Renal pelvis (tissue), 12 donors: ENCODE measurements around the gene KLHL26. TPM values are rescaled to one million over a fixed set of nuclear protein-coding genes. Genes with fewer than 3 reads are reported as not detected.
"Not testable (repeated sequence)": the region's sequence is repeated elsewhere in the genome, so short reads cannot be mapped to it uniquely, and the experiment has no call there.

Experiments used
- DNase-seq: peaks from one replicate; pipeline ENCODE4 v3.0.0-alpha.2; 2013
- long read RNA-seq, 16 experiments: transcript quantifications; one replicate each; lab custom pipeline, GENCODE V29; 2026
- polyA plus RNA-seq, 3 donors: library from polyadenylated mRNA; unstranded; fragments of 120-200 nt; gene quantifications; one replicate each; pipeline ENCODE4 v1.2.1, GENCODE V29; 2013; ENCODE audit not compliant: insufficient read length in 3 of 3

Gene KLHL26, protein sequence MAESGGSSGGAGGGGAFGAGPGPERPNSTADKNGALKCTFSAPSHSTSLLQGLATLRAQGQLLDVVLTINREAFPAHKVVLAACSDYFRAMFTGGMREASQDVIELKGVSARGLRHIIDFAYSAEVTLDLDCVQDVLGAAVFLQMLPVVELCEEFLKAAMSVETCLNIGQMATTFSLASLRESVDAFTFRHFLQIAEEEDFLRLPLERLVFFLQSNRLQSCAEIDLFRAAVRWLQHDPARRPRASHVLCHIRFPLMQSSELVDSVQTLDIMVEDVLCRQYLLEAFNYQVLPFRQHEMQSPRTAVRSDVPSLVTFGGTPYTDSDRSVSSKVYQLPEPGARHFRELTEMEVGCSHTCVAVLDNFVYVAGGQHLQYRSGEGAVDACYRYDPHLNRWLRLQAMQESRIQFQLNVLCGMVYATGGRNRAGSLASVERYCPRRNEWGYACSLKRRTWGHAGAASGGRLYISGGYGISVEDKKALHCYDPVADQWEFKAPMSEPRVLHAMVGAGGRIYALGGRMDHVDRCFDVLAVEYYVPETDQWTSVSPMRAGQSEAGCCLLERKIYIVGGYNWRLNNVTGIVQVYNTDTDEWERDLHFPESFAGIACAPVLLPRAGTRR
- polyA plus RNA-seq, result 10 to 100 TPM in 1 of 3 donors, 1 to 10 TPM in 2; 7.6 to 11.0 (median 8.7) TPM
- long read RNA-seq, donor 1, full-length matches to known transcripts, result 5 of 5 reads
- long read RNA-seq, donor 1, partial matches to known transcripts, result 0 of 5 reads
- long read RNA-seq, donor 1, other reads (novel, unspliced or antisense), result 0 of 5 reads
- long read RNA-seq, donor 2, full-length matches to known transcripts, result 2 of 2 reads
- long read RNA-seq, donor 2, partial matches to known transcripts, result 0 of 2 reads
- long read RNA-seq, donor 2, other reads (novel, unspliced or antisense), result 0 of 2 reads
- long read RNA-seq, donor 3, full-length matches to known transcripts, result 5 of 5 reads
- long read RNA-seq, donor 3, partial matches to known transcripts, result 0 of 5 reads
- long read RNA-seq, donor 3, other reads (novel, unspliced or antisense), result 0 of 5 reads
- long read RNA-seq, donor 4, full-length matches to known transcripts, result 6 of 6 reads
- long read RNA-seq, donor 4, partial matches to known transcripts, result 0 of 6 reads
- long read RNA-seq, donor 4, other reads (novel, unspliced or antisense), result 0 of 6 reads
- long read RNA-seq, donor 5, full-length matches to known transcripts, result 1 of 1 reads
- long read RNA-seq, donor 5, partial matches to known transcripts, result 0 of 1 reads
- long read RNA-seq, donor 5, other reads (novel, unspliced or antisense), result 0 of 1 reads
- long read RNA-seq, donor 6, full-length matches to known transcripts, result 3 of 3 reads
- long read RNA-seq, donor 6, partial matches to known transcripts, result 0 of 3 reads
- long read RNA-seq, donor 6, other reads (novel, unspliced or antisense), result 0 of 3 reads
- long read RNA-seq, donor 7, result 0 reads
- long read RNA-seq, donor 8, full-length matches to known transcripts, result 2 of 2 reads
- long read RNA-seq, donor 8, partial matches to known transcripts, result 0 of 2 reads
- long read RNA-seq, donor 8, other reads (novel, unspliced or antisense), result 0 of 2 reads
- long read RNA-seq, donor 9, full-length matches to known transcripts, result 4 of 4 reads
- long read RNA-seq, donor 9, partial matches to known transcripts, result 0 of 4 reads
- long read RNA-seq, donor 9, other reads (novel, unspliced or antisense), result 0 of 4 reads
- long read RNA-seq, donor 10, full-length matches to known transcripts, result 4 of 4 reads
- long read RNA-seq, donor 10, partial matches to known transcripts, result 0 of 4 reads
- long read RNA-seq, donor 10, other reads (novel, unspliced or antisense), result 0 of 4 reads
- long read RNA-seq, donor 11, full-length matches to known transcripts, result 1 of 1 reads
- long read RNA-seq, donor 11, partial matches to known transcripts, result 0 of 1 reads
- long read RNA-seq, donor 11, other reads (novel, unspliced or antisense), result 0 of 1 reads
- long read RNA-seq, donor 12, full-length matches to known transcripts, result 4 of 4 reads
- long read RNA-seq, donor 12, partial matches to known transcripts, result 0 of 4 reads
- long read RNA-seq, donor 12, other reads (novel, unspliced or antisense), result 0 of 4 reads
- long read RNA-seq, donor 13, full-length matches to known transcripts, result 1 of 1 reads
- long read RNA-seq, donor 13, partial matches to known transcripts, result 0 of 1 reads
- long read RNA-seq, donor 13, other reads (novel, unspliced or antisense), result 0 of 1 reads
- long read RNA-seq, donor 14, result 0 reads
- long read RNA-seq, donor 15, result 0 reads
- long read RNA-seq, donor 16, full-length matches to known transcripts, result 2 of 2 reads
- long read RNA-seq, donor 16, partial matches to known transcripts, result 0 of 2 reads
- long read RNA-seq, donor 16, other reads (novel, unspliced or antisense), result 0 of 2 reads

DNA sequence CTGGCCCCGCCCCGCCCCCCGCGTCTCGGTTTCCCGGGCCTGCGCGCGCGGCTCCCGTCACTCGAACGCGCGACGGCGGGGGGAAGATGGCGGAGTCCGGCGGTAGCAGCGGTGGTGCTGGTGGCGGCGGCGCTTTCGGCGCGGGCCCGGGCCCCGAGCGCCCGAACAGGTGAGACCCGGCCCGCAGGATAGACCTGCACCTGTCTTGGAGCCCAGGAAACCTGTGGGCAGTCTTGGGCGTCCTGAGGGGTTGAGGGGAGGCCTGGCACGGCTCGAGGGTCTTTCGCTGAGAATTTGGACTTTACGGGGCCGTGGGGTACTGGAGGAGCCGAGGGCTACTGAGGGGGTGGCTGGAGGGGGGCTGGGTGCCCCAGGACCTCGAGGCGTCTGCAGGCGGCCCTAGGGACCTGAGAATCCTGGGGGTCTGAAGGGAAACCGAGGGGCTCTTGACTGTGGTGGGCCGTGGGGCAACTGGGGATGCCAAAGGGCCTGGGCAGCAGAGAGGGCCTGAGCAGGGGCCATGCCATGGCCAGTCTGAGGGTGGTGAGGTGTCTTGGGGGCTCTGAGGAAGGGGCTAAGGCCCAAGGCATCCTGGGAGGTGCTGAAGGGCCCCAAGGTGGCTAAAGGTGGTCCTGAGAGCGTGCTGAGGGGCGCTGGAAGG, at the start of gene KLHL26:
KLHL26 (plus strand) TSS at position 60 of the 661 bp plus-strand sequence; CDS start at position 87, 27 bp downstream.
- no peak for DNase-seq

DNA sequence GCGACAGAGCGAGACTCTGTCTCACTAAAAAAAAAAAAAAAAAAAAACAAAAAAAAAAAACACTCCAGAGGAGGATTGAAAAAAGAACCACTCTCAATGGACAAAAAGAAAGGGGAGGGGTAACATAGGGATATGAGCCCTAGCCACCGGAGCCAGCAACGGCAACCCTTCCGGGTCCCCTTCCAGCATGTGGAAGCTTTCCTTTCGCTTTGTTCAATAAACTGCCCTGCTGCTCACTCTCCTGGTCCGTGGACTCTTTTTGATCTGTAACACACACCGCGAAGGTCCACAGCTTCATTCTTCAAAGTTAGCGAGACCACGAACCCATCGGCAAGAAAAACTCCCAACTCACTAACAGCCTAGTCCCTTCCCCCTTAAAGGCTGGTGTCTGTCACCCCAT, 49.3 kb upstream of the KLHL26 start:
- no peak for DNase-seq

DNA sequence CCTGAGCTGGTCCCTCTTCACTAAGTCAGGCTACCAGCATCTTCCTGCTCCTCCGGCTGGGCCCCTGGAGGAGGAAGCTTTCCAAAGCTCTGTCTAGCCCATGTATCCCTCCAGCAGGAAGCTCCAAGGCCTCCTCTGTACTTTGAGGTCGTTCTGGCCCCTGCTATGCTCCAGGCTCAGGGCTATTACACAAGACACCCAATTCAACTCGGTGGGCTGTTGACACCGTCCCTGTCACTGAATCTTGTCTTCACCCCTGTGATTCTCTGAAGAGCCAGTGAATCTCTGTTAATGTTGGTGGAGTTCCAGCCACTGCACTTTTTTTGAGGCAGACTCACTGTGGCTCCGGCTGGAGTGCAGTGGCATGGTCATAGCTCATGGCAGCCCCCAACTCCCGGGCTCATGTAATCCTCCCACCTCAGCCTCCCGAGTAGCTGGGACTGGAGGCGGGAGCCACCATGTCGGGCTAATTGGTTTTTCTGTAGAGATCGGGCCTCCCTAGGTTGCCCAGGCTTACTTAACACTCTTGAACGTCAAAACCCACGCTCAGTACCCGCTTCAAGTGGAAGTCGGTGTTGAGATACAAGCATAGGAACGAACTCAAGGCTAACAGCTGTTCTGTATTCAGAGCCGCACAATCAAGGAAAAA, 48.7 kb upstream of the KLHL26 start:
- no peak for DNase-seq

DNA sequence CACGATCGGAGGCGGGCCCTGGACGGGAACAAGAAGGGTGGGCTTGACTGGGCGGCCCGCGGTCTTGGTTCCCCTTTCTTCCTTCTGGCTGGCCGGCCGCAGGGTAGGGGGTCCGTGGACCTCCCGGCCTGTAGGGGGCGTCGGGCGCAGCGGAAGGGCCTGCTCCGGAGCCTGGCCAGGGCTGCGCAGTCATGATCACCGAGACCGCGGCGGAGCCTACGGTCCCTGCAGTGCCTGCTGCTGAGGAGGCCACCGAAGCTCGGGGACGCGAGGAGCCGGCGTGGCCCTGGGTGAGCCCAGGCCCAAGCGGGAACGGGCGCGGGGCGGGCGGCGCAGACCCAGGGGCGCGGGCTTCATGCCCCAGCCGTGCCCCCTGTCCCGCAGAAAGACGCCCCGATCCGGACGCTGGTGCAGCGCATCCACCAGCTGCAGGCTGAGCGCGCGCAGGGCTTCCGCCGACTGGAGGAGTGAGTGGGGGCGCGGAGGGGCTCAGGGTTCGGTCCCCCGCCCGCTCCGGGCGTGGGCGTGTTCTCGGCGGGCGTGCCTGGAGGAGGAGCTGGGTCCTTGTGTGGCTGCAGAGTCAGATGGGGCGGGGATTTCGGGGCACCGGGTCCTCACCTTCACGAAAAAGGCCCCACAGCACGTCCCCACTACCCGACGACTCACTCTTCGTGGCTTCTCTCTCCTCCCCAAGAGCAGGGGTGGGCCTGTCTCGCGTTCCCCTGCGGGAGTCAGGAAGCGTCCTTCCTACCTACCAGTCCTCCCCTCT, 48.0 kb upstream of the KLHL26 start, which contains the start of gene REX1BD:
REX1BD (plus strand) TSS at position 188 of the 769 bp plus-strand sequence; CDS start at position 192, 4 bp downstream.
- DNase-seq, result peak; percentile 86

DNA sequence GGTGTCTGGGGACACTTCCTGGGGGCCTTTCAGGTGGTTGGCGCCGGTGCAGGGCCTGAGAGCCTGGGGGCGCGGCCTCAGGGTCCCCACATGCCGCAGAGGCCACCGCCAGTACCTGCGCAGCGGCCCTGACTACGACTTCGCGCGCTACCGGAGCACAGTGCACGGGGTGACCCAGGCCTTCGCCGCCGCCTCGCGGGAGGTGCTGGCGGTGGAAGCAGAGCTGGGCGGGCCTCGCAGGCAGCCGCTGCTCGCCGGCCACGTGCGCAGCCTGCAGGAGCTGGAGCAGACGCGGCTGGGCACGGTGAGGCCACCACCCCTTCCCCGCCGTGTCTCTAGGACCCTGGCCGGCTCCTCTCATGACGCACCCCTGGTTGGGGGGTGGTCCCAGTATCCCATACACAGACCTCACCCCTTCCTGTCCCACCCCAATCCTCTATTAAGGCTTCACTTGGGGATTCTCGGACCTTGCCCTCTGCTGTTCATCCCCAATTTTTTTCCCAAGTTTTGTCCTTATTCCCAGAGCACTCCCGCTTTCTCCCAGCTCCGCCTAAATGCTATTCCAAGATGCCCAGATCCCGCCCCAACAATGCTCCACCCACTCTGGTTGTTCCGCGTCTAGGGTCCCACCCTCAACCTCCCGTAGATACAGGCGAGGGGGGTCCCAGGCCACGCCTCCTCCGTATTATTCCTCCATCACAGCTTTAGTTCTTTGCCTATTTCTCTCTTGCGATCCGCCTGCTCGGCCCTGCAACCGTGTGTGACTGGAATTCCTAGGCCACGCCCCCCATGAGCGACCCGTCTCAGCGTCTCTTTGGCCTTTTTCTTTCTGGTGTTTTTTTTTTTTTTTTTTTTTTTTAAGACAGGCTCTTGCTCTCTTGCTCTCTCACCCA, 47.2 kb upstream of the KLHL26 start:
- DNase-seq, result peak; percentile 68

DNA sequence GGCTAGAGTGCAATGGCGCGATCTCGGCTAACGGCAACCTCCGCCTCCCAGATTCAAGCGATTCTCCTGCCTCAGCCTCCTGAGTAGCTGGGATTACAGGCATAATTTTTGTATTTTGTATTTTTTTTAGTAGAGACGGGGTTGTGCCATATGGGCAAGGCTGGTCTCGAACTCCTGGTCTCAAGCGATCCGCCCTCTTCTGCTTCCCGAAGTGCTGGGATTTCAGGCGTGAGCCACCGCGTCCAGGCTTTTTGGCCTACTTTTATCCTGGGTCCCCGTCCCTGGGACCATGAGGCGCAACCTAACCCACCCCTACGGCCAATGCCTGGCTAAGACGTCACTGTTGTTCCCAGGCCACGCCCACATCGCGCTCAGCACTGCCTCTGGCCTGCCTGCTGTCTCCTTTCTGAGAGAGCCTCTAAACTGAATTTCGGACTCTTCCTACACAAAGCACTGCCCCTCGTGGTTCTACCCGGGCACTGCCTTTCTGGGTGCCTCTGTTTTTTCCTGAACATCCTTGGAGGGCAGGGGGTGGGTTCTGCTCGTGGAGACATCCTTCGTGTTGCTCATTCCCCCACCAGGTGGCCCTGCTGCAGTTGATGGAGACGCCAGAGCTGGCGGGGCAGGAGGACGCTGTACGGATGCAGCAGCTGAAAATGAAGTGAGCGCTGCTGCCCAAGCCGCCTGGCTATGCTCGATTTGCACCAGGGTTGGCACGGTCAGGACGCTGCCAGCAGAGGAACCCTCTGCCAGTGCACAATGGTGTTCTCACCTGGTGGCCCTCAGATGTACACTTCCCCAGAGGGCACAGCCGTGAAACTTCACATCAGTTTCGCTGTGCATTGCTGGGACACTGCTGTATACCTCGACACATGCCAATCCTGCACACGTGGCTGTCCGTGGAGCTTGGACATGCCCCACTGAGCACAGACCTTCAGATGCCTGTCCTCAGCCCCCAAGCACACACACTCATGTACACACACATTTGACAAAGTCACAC, 46.3 kb upstream of the KLHL26 start:
- DNase-seq, result peak; percentile 87

DNA sequence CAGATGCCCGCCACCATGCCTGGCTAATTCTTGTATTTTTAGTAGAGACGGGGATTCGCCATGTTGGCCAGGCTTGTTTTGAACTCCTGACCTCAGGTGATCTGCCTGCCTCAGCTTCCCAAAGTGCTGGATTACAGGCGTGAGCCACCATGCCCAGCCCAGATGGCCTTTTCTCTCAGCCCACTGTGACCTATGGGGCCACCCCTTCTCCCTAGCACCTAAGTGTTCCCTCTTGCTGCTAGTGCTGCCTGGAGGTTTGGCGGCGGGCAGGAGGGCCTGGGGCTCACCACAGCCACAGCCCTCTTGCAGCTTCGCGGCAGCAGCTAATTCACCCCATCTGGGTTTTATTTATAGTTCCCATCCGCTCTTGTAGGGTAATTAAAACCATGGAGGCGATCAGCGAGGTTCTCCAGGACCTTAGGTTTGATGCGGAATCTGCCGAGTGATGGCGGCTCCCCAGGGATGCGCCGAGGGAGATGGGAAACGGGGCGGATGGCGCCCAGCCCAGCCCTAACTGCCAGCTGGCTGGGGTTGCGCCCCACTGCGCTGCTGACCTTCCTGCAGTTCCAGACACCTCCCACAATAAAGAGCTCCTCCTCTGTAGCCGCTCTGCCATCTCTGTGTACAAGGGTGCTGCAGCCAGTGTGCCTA, 45.0 kb upstream of the KLHL26 start:
- no peak for DNase-seq

DNA sequence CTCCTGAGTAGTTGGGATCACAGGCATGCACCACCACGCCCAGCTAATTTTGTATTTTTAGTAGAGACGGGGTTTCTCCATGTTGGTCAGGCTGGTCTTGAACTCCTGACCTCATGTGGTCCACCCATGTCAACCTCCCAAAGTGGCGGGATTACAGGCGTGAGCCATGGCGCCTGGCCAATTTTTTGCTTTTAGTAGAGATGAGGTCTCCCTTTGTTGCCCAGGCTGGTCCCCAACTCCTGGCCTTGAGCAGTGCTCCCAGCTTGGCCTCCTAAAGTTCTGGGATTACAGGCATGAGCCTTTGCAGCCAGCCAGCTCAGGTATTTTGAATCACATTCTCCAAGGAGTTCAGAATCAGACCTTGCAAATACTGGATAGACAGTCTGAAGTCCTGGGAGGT, 44.1 kb upstream of the KLHL26 start:
- DNase-seq, result not testable (repeated sequence)

DNA sequence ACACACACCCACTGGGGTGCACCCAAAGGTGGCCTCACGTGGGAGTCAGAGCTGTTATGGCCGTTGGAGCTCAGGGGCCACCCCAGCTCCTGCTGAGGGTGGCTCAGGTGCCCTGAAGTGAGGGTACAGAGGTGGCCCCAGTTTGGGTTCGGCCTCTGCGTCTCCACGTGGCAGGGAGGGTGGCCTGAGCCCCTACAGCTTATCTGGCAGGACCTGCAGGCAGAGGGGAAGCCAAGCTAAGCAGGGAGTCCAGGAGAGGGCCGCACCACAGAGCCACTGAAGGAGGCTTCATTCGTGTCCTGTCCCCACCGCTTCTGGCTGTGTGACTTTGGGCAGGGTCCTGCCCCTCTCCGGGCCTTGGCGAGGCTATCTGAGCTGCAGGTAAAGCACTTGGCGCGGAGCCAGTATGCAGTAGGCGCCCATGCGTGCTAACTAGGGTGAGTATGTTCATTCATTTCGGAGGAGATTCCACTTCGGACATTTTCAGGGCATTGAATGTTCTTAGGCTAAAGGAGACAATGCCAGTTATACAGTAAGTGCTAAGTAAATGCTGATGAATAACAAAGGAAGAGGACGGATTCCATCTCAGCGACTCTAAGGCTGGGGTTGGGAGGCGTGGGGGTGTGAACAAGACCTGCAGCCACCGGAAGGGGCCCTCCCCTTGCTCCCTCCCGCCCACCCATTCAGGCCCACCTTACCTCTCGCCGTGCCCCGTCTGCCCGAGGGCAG, 43.3 kb upstream of the KLHL26 start:
- DNase-seq, result no peak

DNA sequence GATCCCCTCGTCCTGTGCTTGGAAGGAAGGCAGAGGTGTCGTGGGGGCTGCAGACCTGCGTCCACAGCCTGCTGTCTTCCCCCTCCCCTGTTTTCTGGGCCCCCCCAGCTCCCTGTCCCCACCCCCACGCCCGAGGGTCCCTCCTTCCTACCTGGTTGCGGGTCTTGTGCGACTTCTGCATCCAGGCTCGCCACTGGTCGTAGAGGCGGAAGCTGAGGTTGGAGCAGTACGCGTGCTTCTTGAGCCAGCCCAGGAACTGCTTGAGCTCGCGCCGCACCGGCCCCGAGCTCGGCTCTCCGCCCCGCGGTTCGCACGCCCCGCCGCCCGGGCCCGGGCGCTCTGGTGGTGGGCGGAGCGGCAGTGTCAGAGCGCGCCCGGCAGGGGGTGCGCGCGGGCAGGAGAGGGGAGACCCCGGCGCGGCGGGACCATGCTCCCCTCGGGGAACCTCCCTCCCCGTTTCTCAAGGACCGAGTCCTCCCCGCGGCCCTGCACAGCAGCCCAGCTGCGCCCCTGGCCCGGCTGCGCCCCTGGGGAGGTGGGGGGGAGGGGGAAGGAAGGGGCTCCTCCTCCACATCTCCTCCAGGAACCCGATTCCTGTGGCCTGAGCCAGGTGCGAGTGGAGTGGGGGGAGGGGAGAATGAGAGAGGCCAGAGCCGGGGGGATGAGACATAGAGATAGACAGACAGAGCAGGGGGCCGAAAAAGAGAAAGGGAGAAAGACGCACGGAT, 42.6 kb upstream of the KLHL26 start:
- DNase-seq, result peak; percentile 85

DNA sequence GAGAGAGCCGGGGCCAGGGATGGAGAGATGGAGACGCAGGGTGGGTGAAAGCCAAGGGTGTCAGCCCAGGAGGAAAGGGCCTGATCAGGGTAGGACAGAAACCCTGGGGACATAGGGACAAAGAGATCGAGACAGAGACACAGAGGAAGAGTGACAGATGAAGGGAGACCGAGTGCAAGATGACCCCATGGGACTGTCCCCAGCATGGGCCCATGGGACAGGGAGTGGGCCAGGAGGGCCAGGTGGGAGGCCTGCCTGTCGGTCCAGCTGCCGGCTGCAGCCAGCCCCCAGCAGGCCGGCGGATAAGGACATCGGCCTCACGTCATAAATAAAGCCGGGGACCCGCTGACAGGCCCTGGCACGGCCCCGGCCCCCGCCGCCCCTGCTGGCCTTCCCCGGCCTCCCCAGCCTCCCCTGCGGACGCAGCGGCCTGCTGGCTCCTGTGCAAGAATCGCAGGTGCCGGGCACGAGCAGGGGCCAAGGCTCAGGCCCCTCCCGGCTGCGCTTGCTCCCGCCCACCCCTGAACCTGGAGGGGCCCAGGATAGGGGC, 41.9 kb upstream of the KLHL26 start:
- DNase-seq, result no peak

DNA sequence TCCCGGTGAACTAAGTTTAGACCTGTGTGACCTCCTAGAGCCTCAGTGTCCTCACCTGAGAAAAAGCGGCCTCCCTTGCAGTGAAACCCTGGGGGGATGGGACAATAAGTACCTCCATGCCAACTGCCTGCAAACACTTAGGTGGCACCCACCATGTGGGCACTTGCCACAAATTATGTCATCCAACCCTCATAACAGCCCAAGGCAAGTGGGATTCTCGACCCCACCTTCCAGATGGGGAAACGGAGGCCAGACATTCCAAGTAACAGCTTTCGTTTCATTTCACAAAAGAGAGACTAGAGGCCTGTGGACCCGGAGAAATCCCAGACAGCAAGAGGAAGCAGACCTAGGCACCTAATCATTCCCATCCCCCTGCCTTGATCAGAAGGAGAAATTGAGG, 41.4 kb upstream of the KLHL26 start:
- no peak for DNase-seq

DNA sequence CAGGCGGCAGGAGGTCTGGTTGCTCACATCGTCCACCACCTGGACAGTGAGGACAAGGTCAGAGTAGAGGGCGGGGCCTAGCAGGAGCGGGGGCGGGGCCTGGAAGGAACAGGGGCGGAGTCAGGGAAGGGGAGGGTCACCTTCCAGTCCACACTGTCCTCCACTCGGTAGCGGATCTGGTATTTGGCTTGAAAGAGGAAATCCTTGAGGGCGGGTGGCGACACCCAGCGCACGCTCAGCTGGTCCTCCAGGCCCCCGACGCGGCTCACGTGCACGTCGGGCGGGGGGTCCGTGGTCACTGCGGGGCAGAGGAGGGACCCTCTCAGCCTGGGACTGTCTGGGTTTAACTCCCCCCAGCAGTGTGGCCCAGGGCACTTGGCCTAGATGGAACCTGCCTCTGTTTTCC, 40.1 kb upstream of the KLHL26 start:
- no peak for DNase-seq
